C4-2B (cell line): ENCODE results near the gene ATG9B.

Experiments
- CTCF ChIP-seq: fragments of 450-650 bp; conservative IDR thresholded peaks from 2 replicates; pipeline ENCODE4 v1.5.1; 2017; ENCODE audit warnings: mild to moderate bottlenecking
- ZFX ChIP-seq: fragments of 450-650 bp; IDR thresholded peaks from 2 replicates; pipeline ENCODE4 v1.6.1; 2017

- TF ChIP-seq CTCF (no peak), ZFX (no peak)
Observed at GRCh38 chr7:150971242-150972022, 52.9 kb downstream of the ATG9B start.
